ENCODE results near the gene FBXL16. TPM values are rescaled to one million over a fixed set of nuclear protein-coding genes. Genes with fewer than 3 reads are reported as not detected.

FBXL16 gene
- total and polyA plus RNA-seq, 4 donors, result under 0.01 to 0.14 TPM; not detected in 2

DNA sequence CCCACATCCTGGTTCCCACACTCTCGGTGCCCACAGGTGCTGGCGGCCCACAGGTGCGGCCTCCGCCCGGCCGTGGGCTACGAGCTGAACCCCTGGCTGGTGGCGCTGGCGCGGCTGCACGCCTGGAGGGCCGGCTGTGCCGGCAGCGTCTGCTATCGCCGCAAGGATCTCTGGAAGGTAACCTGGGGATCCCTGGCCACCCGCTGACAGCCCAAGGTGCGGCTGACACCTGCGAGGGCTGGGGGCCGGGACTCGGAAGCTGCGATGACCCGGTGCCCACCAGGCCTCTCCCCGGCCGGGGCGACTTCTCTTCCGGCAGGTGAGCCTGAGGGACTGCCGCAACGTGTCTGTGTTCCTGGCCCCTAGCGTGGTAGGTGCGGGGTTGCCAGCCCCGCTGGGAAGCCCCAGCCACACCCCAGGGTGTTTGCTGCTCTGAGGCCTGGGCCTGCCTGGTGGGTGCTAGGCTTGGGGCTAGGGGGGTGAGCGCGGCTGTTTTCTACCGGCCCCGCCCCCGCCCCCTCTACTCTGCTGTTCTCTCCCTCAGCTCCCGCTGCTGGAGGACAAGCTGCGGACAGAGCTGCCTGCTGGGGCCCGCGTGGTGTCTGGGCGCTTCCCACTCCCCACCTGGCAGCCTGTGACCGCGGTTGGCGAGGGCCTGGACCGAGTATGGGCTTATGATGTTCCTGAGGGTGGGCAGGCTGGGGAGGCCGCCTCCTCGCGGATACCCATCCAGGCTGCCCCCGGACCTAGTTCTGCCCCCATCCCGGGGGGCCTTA lies 16.4 kb upstream of the FBXL16 start:
- no peak for TF ChIP-seq FOXA1 (IDR thresholded peaks at IDR 0.05)
- TF ChIP-seq EGR1 (IDR thresholded peaks at IDR 0.05; ENCODE audit: low read depth in 2 of 2), result no peak
- TF ChIP-seq YY1 (IDR thresholded peaks at IDR 0.05), result no peak
- no peak for TF ChIP-seq HNF4A (conservative IDR thresholded peaks at IDR 0.05)
- no peak for TF ChIP-seq RAD21 (IDR thresholded peaks at IDR 0.05)
- Histone ChIP-seq H3K9ac (ENCODE audit: low read depth in 1 of 2, low read length in 2 of 2) (no peak overlapping the region), H3K27me3 (ENCODE audit: control insufficient read depth in 4 of 4, insufficient read depth in 4 of 4, low read length in 3 of 4) (no peaks in the 10 kb centered on the region), H3K36me3 (ENCODE audit: control insufficient read depth in 4 of 4, insufficient read depth in 3 of 4, low read depth in 1 of 4, low read length in 3 of 4) (no peaks in the 10 kb centered on the region), H3K27ac (ENCODE audit: low read depth in 1 of 2, low read length in 2 of 2) (no peak overlapping the region), H3K4me3 (ENCODE audit: low read depth in 1 of 3, low read length in 3 of 3) (peak overlapping the region in 2 of 3 donors; percentile 73 to 86), H3K9me3 (ENCODE audit: control insufficient read depth in 4 of 4, low read length in 3 of 4) (no peaks in the 10 kb centered on the region), H3K4me1 (ENCODE audit: control insufficient read depth in 4 of 4, insufficient read depth in 4 of 4, low read length in 3 of 4) (peaks cover 8 to 28% (median 20%) of the 10 kb centered on the region in 4 donors)
- no peak for DNase-seq (ENCODE audit: low spot score)
- 90% methylated on average over 51 of the region's 51 CpGs for WGBS

DNA sequence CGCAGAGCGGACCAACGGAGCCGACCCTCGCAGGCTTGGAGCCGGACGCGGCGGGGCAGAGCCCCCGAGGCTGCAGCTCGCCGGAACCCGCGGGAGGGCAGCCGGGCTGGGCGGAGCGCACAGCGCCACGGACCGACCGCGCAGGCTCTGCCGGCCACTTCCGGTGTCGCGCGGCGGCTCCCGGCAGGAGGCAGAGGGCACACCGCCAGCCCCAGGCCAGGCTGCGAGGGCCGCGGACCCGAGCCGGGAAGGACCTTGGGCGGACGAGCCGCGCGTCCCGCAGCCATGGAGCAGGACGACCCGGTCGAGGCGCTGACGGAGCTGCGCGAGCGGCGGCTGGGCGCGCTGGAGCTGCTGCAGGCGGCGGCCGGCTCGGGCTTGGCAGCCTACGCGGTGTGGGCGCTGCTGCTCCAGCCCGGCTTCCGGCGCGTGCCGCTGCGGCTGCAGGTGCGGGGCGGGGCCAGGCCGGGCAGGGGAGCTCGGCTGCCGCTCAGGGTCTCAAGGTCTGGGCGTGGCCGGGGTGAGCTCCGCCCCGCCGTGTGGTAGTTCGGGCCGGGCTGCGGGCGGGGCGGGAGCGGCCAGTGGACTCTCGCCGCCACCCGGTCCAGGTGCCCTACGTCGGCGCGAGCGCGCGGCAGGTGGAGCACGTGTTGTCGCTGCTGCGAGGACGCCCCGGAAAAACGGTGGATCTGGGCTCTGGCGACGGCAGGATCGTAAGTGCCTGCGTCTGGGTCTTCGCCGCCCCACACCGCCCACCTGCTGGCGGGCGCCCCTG lies 15.6 kb upstream of the FBXL16 start, which contains the start of gene ANTKMT:
Gene ANTKMT, plus strand, starts transcription at position 157 of the 775 bp plus-strand sequence. Its CDS starts 129 bp downstream, at position 286.
- no peaks in the 10 kb centered on the region for H3K27me3 ChIP-seq (ENCODE audit: control insufficient read depth in 4 of 4, insufficient read depth in 4 of 4, low read length in 3 of 4)
- peaks cover 15 to 33% (median 25%) of the 10 kb centered on the region in 4 donors for H3K4me1 ChIP-seq (ENCODE audit: control insufficient read depth in 4 of 4, insufficient read depth in 4 of 4, low read length in 3 of 4)
- peak within 1 kb of the TSS; percentile 53 to 84 for H3K27ac ChIP-seq (ENCODE audit: low read depth in 1 of 2, low read length in 2 of 2)
- DNase-seq (ENCODE audit: low spot score), result peak; percentile 79
- H3K9me3 ChIP-seq (ENCODE audit: control insufficient read depth in 4 of 4, low read length in 3 of 4), result no peaks in the 10 kb centered on the region
- peaks cover 0 to 2% (median 0%) of the 10 kb centered on the region in 4 donors for H3K36me3 ChIP-seq (ENCODE audit: control insufficient read depth in 4 of 4, insufficient read depth in 3 of 4, low read depth in 1 of 4, low read length in 3 of 4)
- WGBS, result 11% methylated on average over 106 of the region's 106 CpGs
- peak within 1 kb of the TSS; percentile 73 to 86 (median 82) for H3K4me3 ChIP-seq (ENCODE audit: low read depth in 1 of 3, low read length in 3 of 3)
- peak within 1 kb of the TSS in 1 of 2 donors; percentile 87 for H3K9ac ChIP-seq (ENCODE audit: low read depth in 1 of 2, low read length in 2 of 2)
- TF ChIP-seq HNF4G (IDR thresholded peaks at IDR 0.05), result no peak
- TF ChIP-seq, protein P1, sequence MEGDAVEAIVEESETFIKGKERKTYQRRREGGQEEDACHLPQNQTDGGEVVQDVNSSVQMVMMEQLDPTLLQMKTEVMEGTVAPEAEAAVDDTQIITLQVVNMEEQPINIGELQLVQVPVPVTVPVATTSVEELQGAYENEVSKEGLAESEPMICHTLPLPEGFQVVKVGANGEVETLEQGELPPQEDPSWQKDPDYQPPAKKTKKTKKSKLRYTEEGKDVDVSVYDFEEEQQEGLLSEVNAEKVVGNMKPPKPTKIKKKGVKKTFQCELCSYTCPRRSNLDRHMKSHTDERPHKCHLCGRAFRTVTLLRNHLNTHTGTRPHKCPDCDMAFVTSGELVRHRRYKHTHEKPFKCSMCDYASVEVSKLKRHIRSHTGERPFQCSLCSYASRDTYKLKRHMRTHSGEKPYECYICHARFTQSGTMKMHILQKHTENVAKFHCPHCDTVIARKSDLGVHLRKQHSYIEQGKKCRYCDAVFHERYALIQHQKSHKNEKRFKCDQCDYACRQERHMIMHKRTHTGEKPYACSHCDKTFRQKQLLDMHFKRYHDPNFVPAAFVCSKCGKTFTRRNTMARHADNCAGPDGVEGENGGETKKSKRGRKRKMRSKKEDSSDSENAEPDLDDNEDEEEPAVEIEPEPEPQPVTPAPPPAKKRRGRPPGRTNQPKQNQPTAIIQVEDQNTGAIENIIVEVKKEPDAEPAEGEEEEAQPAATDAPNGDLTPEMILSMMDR (IDR thresholded peaks at IDR 0.05; ENCODE audit: low read depth, low read length, missing input control), result no peak
- peak in 1 of 2 donors; percentile 77 for TF ChIP-seq GABPA (IDR thresholded peaks at IDR 0.05 in 1 of 2, conservative IDR thresholded peaks at IDR 0.05 in 1 of 2)
- TF ChIP-seq EGR1 (IDR thresholded peaks at IDR 0.05; ENCODE audit: low read depth in 2 of 2), result no peak

DNA sequence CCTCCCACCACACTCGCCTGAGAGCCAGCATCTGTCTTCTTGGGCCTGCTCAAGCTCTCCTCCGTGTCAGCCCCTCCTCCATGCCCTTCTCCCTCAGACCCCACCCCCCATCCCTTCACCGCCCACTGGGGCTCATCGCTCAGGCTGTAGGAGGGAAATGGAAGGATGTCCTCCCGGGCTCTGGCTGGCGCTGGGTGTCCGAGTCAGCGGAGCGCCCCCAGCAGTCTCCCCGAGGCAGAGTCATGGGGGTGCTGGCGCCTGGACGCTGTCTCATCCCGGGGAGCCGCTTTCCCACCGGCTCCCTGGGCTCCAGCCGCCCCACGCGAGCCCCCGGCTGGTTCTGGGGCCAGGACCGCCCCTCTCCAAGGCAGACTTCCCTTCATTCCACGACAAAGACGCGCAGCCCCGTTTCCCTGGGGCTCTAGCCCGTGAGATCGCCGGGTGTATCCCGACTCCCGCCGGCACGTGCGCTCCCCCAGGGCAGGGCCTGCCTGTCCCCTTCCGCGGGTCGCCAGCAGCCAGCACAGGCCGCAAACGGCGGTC lies 14.9 kb upstream of the FBXL16 start:
- under 1% methylated on average over 38 of the region's 38 CpGs for WGBS
- Histone ChIP-seq H3K4me1 (ENCODE audit: control insufficient read depth in 4 of 4, insufficient read depth in 4 of 4, low read length in 3 of 4) (peaks cover 22 to 39% (median 31%) of the 10 kb centered on the region in 4 donors), H3K27ac (ENCODE audit: low read depth in 1 of 2, low read length in 2 of 2) (peak overlapping the region; percentile 53 to 84), H3K9ac (ENCODE audit: low read depth in 1 of 2, low read length in 2 of 2) (peak overlapping the region in 1 of 2 donors; percentile 87), H3K4me3 (ENCODE audit: low read depth in 1 of 3, low read length in 3 of 3) (peak overlapping the region; percentile 73 to 86 (median 82)), H3K27me3 (ENCODE audit: control insufficient read depth in 4 of 4, insufficient read depth in 4 of 4, low read length in 3 of 4) (no peaks in the 10 kb centered on the region), H3K36me3 (ENCODE audit: control insufficient read depth in 4 of 4, insufficient read depth in 3 of 4, low read depth in 1 of 4, low read length in 3 of 4) (peaks cover 0 to 2% (median 0%) of the 10 kb centered on the region in 4 donors), H3K9me3 (ENCODE audit: control insufficient read depth in 4 of 4, low read length in 3 of 4) (no peaks in the 10 kb centered on the region)
- no peak for DNase-seq (ENCODE audit: low spot score)
- TF ChIP-seq, protein P2, sequence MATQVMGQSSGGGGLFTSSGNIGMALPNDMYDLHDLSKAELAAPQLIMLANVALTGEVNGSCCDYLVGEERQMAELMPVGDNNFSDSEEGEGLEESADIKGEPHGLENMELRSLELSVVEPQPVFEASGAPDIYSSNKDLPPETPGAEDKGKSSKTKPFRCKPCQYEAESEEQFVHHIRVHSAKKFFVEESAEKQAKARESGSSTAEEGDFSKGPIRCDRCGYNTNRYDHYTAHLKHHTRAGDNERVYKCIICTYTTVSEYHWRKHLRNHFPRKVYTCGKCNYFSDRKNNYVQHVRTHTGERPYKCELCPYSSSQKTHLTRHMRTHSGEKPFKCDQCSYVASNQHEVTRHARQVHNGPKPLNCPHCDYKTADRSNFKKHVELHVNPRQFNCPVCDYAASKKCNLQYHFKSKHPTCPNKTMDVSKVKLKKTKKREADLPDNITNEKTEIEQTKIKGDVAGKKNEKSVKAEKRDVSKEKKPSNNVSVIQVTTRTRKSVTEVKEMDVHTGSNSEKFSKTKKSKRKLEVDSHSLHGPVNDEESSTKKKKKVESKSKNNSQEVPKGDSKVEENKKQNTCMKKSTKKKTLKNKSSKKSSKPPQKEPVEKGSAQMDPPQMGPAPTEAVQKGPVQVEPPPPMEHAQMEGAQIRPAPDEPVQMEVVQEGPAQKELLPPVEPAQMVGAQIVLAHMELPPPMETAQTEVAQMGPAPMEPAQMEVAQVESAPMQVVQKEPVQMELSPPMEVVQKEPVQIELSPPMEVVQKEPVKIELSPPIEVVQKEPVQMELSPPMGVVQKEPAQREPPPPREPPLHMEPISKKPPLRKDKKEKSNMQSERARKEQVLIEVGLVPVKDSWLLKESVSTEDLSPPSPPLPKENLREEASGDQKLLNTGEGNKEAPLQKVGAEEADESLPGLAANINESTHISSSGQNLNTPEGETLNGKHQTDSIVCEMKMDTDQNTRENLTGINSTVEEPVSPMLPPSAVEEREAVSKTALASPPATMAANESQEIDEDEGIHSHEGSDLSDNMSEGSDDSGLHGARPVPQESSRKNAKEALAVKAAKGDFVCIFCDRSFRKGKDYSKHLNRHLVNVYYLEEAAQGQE (IDR thresholded peaks at IDR 0.05), result no peak
- TF ChIP-seq HNF4G (IDR thresholded peaks at IDR 0.05) (no peak), FOXA1 (IDR thresholded peaks at IDR 0.05) (no peak)

Data from liver (tissue), 9 donors.